HepG2 (cell line): Measurements from ENCODE around the gene SLC12A5. TPM values are rescaled to one million over a fixed set of nuclear protein-coding genes. Genes with fewer than 3 reads are reported as not detected.

Experiments used
- CENPX ChIP-seq: sonication (generic); formaldehyde crosslinking; IDR thresholded peaks from 2 replicates; pipeline ENCODE4 v1.9.0; 2021; ENCODE audit warnings: mild to moderate bottlenecking, missing genetic modification reagents, moderate library complexity
- HHEX ChIP-seq: IDR thresholded peaks from 2 replicates; pipeline ENCODE4 v1.6.1; 2016; ENCODE audit warnings: control low read depth
- HNRNPH1 ChIP-seq: fragments of 200-400 bp; formaldehyde crosslinking; optimal IDR thresholded peaks from 2 replicates; pipeline ENCODE3; 2017; ENCODE audit warnings: mild to moderate bottlenecking, low read depth, low read length
- IRF9 ChIP-seq: sonication (generic); formaldehyde crosslinking; IDR thresholded peaks from 2 replicates; pipeline ENCODE4 v1.8.0; 2022; ENCODE audit warnings: missing genetic modification reagents, mild to moderate bottlenecking, borderline replicate concordance
- ZNF496 ChIP-seq: sonication (generic); formaldehyde crosslinking; IDR thresholded peaks from 2 replicates; pipeline ENCODE4 v1.8.1; 2023; ENCODE audit warnings: mild to moderate bottlenecking, moderate library complexity, missing genetic modification reagents; ENCODE audit not compliant: insufficient replicate concordance
- ZNF746 ChIP-seq: sonication (generic); formaldehyde crosslinking; IDR thresholded peaks from 2 replicates; pipeline ENCODE4 v1.8.0; 2022; ENCODE audit warnings: mild to moderate bottlenecking, missing genetic modification reagents
- polyA plus RNA-seq, 8 experiments: library from polyadenylated mRNA; depleted of rRNA in 3 of 8; stranded (reverse) in 7 of 8; unstranded in 1 of 8; fragments of >200 nt; fragmentation: Illumina TruSeq in 4 of 8; extraction: Trizol in 4 of 8; gene quantifications; 2 replicates each; pipeline versions ENCODE4 v1.2.1 to v1.2.3, GENCODE V29; 2011 to 2016; ENCODE audit warnings: low read depth in 4 of 8, missing spikeins in 1 of 8, mixed read lengths in 1 of 8; ENCODE audit not compliant: insufficient read depth in 1 of 8
- total RNA-seq, 5 experiments: library from RNA; depleted of rRNA; stranded (reverse); fragments of >200 nt; fragmentation: Illumina TruSeq; extraction: Trizol; gene quantifications; 2 replicates each; pipeline ENCODE4 v1.2.3, GENCODE V29; 2016; ENCODE audit warnings: low read depth in 1 of 5
- TF ChIP-seq, protein P1 (sequence below): sonication (generic); formaldehyde crosslinking; IDR thresholded peaks from 2 replicates; pipeline ENCODE4 v1.4.0; 2020; ENCODE audit warnings: missing genetic modification reagents
- TF ChIP-seq, protein P2 (sequence below): sonication (generic); formaldehyde crosslinking; IDR thresholded peaks from 2 replicates; pipeline ENCODE4 v1.5.0; 2020; ENCODE audit warnings: mild to moderate bottlenecking, missing genetic modification reagents, borderline replicate concordance
- TF ChIP-seq, protein P3 (sequence below): fragments of 450-650 bp; IDR thresholded peaks from 2 replicates; pipeline ENCODE4 v1.6.1; 2017

SLC12A5 gene
- total and polyA plus RNA-seq, 2 of the 13 experiments (the other 11 are each of a cell fraction or from before 2014, with no cell fraction given) = 4.3 to 5.4 TPM

DNA sequence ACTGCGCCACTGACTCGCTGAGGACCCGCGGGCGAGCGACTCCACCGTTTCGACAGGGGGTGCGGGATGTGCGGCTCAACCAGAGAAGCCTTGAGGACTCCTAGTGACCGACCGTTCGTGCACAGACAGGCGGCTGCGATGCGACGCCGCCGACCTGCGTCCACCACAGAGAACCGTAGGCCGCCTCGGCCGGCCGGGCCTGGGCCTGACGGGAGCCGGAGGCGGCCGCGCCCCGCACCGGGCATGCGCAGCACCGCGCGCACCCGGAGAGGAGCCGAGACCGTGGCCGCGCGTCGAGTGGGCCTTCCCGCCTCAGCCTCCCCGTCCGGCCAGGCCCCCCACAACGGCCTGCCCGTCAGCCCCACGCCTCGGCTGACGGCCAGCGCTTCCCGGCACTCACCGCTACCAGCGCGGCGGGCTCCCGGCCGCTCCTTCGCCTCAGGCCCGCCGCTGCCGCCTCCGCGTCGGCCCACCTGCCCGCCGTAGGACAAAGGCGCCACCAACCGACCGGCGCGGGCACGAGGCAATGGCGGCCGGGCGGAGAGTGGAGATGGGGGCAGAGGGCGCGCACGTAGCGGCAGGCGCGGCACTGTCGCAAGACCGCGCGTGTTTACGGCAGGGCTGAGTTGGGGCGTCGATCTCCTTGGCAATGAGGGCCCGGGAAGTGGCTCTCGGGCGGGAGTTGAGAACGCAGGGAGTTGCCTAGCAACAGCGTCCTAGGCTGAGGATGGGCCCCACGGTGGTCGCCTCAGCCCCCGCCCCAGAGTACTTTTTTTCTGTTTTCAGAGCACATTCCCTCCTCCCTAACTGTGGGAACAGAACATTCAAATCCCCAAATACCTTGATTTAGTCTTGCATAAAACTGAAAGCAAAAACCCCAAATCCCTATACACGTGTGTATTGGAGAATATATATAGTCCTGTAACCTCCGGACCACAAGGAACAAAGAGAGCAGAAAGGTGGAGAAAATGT, 60.7 kb downstream of the SLC12A5 start, which contains the start of gene NCOA5 (continued):
- peak; percentile 83 for TF ChIP-seq HNRNPH1
- peak; percentile 65; the same call in 1 of the 2 replicates for TF ChIP-seq ZNF746 (CRISPR knock-in tag)
- no peak for TF ChIP-seq ZNF496 (CRISPR knock-in tag)
- TF ChIP-seq, protein P1, sequence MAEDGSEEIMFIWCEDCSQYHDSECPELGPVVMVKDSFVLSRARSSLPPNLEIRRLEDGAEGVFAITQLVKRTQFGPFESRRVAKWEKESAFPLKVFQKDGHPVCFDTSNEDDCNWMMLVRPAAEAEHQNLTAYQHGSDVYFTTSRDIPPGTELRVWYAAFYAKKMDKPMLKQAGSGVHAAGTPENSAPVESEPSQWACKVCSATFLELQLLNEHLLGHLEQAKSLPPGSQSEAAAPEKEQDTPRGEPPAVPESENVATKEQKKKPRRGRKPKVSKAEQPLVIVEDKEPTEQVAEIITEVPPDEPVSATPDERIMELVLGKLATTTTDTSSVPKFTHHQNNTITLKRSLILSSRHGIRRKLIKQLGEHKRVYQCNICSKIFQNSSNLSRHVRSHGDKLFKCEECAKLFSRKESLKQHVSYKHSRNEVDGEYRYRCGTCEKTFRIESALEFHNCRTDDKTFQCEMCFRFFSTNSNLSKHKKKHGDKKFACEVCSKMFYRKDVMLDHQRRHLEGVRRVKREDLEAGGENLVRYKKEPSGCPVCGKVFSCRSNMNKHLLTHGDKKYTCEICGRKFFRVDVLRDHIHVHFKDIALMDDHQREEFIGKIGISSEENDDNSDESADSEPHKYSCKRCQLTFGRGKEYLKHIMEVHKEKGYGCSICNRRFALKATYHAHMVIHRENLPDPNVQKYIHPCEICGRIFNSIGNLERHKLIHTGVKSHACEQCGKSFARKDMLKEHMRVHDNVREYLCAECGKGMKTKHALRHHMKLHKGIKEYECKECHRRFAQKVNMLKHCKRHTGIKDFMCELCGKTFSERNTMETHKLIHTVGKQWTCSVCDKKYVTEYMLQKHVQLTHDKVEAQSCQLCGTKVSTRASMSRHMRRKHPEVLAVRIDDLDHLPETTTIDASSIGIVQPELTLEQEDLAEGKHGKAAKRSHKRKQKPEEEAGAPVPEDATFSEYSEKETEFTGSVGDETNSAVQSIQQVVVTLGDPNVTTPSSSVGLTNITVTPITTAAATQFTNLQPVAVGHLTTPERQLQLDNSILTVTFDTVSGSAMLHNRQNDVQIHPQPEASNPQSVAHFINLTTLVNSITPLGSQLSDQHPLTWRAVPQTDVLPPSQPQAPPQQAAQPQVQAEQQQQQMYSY (CRISPR knock-in tag) = no peak; the same call in 1 of the 2 replicates
- TF ChIP-seq HHEX (CRISPR knock-in tag) = 0 out of 2 replicates have a peak, but pooled peaks have one; percentile 26
- no peak for TF ChIP-seq CENPX (CRISPR knock-in tag)
- TF ChIP-seq, protein P2, sequence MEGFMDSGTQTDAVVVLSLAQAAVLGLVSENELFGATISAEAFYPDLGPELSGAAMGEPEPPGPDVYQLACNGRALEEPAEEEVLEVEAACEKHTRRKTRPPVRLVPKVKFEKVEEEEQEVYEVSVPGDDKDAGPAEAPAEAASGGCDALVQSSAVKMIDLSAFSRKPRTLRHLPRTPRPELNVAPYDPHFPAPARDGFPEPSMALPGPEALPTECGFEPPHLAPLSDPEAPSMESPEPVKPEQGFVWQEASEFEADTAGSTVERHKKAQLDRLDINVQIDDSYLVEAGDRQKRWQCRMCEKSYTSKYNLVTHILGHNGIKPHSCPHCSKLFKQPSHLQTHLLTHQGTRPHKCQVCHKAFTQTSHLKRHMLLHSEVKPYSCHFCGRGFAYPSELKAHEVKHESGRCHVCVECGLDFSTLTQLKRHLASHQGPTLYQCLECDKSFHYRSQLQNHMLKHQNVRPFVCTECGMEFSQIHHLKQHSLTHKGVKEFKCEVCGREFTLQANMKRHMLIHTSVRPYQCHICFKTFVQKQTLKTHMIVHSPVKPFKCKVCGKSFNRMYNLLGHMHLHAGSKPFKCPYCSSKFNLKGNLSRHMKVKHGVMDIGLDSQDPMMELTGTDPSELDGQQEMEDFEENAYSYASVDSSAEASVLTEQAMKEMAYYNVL (CRISPR knock-in tag) = 0 out of 2 replicates have a peak, but pooled peaks have one; percentile 38
- TF ChIP-seq, protein P3, sequence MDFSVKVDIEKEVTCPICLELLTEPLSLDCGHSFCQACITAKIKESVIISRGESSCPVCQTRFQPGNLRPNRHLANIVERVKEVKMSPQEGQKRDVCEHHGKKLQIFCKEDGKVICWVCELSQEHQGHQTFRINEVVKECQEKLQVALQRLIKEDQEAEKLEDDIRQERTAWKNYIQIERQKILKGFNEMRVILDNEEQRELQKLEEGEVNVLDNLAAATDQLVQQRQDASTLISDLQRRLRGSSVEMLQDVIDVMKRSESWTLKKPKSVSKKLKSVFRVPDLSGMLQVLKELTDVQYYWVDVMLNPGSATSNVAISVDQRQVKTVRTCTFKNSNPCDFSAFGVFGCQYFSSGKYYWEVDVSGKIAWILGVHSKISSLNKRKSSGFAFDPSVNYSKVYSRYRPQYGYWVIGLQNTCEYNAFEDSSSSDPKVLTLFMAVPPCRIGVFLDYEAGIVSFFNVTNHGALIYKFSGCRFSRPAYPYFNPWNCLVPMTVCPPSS = no peak
- peak; percentile 99 for TF ChIP-seq IRF9 (CRISPR knock-in tag)
